Measurements from ENCODE around the gene CFAP65. TPM values are rescaled to one million over a fixed set of nuclear protein-coding genes. Genes with fewer than 3 reads are reported as not detected.

CFAP65 gene
- total RNA-seq, 4 donors from 2014 or later: not detected

DNA sequence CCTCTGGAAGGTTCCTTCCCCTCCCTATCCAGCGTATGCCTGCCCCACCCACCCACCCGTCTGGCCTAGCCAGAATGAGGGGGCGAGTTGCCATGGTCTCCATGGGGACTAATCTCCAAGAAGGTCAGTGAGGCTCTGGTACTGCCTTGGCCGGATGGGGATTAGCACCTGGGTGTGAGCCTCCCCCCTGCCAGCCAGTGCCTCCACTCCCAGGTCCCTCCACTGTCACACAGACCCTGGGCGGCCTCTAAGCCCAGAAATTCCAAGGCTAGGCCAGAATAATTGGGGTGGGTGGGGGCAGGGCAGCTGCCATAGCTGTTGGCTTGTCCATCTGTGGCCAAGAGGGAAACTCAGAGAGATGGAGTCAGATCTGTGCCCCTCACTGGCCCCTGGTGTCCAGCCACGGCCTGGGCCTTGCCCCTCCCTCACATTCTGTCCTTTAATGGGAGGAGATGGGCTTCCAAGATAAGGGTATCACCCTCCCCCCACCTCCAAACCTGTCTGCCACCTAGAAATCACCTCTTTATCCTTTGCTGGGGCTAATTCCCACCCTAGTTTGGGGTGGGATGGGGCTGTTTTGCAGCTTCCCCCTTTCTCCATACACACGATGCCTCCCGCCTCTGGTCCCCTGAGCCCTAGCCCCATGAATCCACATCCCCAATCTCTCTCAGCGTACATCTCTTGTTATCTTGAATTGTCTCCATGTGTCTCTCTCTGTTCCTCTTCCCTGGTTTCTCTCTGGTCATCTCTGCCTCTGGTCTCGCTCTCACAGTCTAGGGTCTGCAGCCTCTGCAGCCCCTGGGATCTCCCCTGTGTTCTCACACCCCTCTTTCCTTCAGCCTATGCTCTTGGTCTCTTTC lies 42.1 kb downstream of the CFAP65 start:
- peaks cover 98% of the 10 kb centered on the region for H3K27me3 ChIP-seq
- ATAC-seq: no peak

DNA sequence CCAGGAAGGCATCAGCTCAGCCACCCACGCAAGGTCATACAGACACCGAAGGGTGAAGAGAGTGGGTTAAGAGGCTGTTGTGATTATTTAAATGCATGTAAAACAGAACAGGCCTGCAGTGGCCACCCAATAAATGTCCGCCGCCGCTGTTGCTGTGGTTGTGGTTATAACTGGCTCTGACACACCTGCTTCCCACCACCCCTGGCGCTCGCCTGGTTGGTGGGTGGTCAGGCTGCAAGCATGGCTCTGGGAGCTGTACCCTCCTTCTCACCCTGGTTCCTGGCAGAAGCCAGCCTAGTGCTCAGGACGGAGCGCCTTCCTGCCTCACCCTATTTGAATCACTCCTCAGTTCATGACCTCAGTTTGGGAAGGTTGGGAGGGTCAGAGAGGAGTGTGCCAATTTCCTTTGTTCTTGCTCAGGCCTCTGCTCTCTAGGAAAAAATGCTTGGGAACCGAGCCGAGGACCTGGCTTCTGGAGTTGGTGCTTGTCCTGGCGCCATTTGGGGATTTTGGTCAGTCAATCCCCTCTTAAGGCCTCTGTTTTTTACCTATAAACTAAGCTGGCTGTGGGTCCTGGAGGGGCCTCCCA lies 42.8 kb downstream of the CFAP65 start:
- Histone ChIP-seq H3K4me1 (peaks cover 0 to 45% (median 33%) of the 10 kb centered on the region in 3 donors), H3K36me3 (no peaks in the 10 kb centered on the region), H3K9me3 (no peaks in the 10 kb centered on the region), H3K27me3 (peaks cover 98% of the 10 kb centered on the region), H3K27ac (no peak overlapping the region), H3K4me3 (no peak overlapping the region)
- TF ChIP-seq, protein P1, sequence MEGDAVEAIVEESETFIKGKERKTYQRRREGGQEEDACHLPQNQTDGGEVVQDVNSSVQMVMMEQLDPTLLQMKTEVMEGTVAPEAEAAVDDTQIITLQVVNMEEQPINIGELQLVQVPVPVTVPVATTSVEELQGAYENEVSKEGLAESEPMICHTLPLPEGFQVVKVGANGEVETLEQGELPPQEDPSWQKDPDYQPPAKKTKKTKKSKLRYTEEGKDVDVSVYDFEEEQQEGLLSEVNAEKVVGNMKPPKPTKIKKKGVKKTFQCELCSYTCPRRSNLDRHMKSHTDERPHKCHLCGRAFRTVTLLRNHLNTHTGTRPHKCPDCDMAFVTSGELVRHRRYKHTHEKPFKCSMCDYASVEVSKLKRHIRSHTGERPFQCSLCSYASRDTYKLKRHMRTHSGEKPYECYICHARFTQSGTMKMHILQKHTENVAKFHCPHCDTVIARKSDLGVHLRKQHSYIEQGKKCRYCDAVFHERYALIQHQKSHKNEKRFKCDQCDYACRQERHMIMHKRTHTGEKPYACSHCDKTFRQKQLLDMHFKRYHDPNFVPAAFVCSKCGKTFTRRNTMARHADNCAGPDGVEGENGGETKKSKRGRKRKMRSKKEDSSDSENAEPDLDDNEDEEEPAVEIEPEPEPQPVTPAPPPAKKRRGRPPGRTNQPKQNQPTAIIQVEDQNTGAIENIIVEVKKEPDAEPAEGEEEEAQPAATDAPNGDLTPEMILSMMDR (IDR thresholded peaks at IDR 0.05): no peak
- no peak for TF ChIP-seq POLR2AphosphoS5 (IDR thresholded peaks at IDR 0.05)
- ATAC-seq: no peak
- 56 to 84% methylated on average over 7 to 10 of the region's 12 CpGs for WGBS, 2 donors (ENCODE audit: low coverage in 1 of 2)

More for the DNA sequence above, 42.1 kb downstream of the CFAP65 start:
- Histone ChIP-seq H3K9me3 (no peaks in the 10 kb centered on the region), H3K36me3 (no peaks in the 10 kb centered on the region), H3K4me3 (no peak overlapping the region), H3K27ac (no peak overlapping the region), H3K4me1 (peaks cover 0 to 38% (median 27%) of the 10 kb centered on the region in 3 donors)
- WGBS, 2 donors (ENCODE audit: low coverage in 1 of 2): 38 to 50% methylated on average over 5 to 7 of the region's 10 CpGs
- no peak for TF ChIP-seq POLR2AphosphoS5 (IDR thresholded peaks at IDR 0.05)
- TF ChIP-seq POLR2A (IDR thresholded peaks at IDR 0.05): no peak
- TF ChIP-seq, protein P1 (IDR thresholded peaks at IDR 0.05): no peak
- no peak for TF ChIP-seq EP300 (IDR thresholded peaks at IDR 0.05)

DNA sequence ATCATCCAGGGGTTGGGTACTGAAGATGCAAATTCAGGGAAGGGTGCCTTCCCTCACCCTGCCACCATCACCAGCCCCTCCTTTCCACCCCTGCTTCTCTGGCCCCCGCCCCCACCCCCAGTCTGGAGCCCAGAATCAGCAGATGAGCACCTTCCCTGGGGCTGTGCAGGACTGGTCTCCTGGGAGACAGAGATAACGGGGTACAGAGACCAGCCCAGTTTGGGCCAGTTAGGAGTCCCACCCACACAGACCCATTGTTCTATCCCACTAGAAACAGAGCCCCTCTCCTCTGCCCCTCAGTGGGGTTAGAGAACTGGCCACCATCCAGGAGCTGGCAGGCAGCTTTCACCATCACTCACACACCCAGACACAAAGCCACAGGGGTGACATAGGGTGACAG lies 43.6 kb downstream of the CFAP65 start:
- TF ChIP-seq, protein P1 (IDR thresholded peaks at IDR 0.05): no peak
- no peak for TF ChIP-seq EP300 (IDR thresholded peaks at IDR 0.05)
- TF ChIP-seq POLR2A (IDR thresholded peaks at IDR 0.05): no peak
- TF ChIP-seq POLR2AphosphoS5 (IDR thresholded peaks at IDR 0.05): no peak
- no peaks in the 10 kb centered on the region for H3K36me3 ChIP-seq
- H3K4me1 ChIP-seq: peaks cover 0 to 46% (median 36%) of the 10 kb centered on the region in 3 donors
- no peak overlapping the region for H3K27ac ChIP-seq
- H3K27me3 ChIP-seq: peaks cover 98% of the 10 kb centered on the region
- no peak for ATAC-seq
- H3K4me3 ChIP-seq: no peak overlapping the region
- H3K9me3 ChIP-seq: no peaks in the 10 kb centered on the region
- no CpG with 5 or more reads among the region's 2 CpGs for WGBS, 2 donors (ENCODE audit: low coverage in 1 of 2)

DNA sequence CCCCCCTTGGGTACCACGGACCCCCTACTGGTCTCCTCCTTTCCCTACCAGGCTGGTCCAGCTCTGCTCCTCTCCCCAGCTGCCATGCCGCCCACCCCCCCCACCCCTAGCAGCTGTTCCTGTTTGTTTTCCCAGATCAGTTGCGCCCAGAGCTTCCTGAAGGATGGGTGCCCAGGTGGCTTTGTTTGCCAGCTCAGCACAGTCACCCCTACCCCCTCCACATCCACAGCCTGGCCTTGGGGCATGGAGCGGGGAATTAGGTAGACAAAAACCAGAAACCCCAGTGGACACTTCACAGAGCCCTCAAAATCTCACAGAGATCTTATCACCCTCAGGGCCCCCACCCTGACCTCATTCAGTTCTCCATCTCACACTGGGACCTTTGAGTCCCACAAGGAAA lies 44.4 kb downstream of the CFAP65 start:
- no peak overlapping the region for H3K4me3 ChIP-seq
- no peaks in the 10 kb centered on the region for H3K9me3 ChIP-seq
- ATAC-seq: no peak
- TF ChIP-seq, protein P1 (IDR thresholded peaks at IDR 0.05): no peak
- TF ChIP-seq EP300 (IDR thresholded peaks at IDR 0.05) (no peak), POLR2AphosphoS5 (IDR thresholded peaks at IDR 0.05) (no peak)
- no peak overlapping the region for H3K27ac ChIP-seq
- 60 to 80% methylated on average over 1 of the region's 4 CpGs for WGBS, 2 donors (ENCODE audit: low coverage in 1 of 2)
- H3K27me3 ChIP-seq: peaks cover 98% of the 10 kb centered on the region
- peaks cover 0 to 40% (median 29%) of the 10 kb centered on the region in 3 donors for H3K4me1 ChIP-seq
- no peaks in the 10 kb centered on the region for H3K36me3 ChIP-seq

Data from gastroesophageal sphincter (tissue), 4 donors.